ENCODE results near the gene SLC25A20.

DNA sequence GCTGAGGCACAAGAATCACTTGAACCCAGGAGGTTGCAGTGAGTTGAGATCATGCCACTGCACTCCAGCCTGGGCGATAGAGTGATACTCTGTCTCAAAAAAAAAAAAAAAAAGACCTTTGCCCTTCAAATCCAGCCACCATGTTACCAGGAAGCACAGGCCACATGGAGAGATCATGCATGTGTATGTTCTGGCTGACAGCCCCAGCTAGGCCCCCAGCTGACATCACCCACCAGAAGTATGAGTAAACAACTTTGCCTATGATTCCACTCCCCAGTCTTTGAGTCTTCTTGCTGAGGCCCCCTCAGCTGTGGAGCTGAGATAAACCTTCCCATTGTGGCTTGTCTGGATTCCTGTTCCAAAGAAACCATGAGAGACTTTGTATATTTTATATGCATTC, 16.6 kb upstream of the SLC25A20 start:
- TF ChIP-seq POLR2A (IDR thresholded peaks at IDR 0.05; ENCODE audit: extremely low read depth, insufficient read length): no peak
- TF ChIP-seq, protein P1, sequence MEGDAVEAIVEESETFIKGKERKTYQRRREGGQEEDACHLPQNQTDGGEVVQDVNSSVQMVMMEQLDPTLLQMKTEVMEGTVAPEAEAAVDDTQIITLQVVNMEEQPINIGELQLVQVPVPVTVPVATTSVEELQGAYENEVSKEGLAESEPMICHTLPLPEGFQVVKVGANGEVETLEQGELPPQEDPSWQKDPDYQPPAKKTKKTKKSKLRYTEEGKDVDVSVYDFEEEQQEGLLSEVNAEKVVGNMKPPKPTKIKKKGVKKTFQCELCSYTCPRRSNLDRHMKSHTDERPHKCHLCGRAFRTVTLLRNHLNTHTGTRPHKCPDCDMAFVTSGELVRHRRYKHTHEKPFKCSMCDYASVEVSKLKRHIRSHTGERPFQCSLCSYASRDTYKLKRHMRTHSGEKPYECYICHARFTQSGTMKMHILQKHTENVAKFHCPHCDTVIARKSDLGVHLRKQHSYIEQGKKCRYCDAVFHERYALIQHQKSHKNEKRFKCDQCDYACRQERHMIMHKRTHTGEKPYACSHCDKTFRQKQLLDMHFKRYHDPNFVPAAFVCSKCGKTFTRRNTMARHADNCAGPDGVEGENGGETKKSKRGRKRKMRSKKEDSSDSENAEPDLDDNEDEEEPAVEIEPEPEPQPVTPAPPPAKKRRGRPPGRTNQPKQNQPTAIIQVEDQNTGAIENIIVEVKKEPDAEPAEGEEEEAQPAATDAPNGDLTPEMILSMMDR (IDR thresholded peaks at IDR 0.05; ENCODE audit: low read depth, low read length): no peak
